ENCODE measurements around the gene RASA2. TPM values are rescaled to one million over a fixed set of nuclear protein-coding genes. Genes with fewer than 3 reads are reported as not detected.

RASA2 gene
- total and polyA plus RNA-seq, 10 of the 15 experiments (the other 5 are each of a cell fraction or from before 2014, with no cell fraction given) = 1.9 to 9.4 (median 7.2) TPM

DNA sequence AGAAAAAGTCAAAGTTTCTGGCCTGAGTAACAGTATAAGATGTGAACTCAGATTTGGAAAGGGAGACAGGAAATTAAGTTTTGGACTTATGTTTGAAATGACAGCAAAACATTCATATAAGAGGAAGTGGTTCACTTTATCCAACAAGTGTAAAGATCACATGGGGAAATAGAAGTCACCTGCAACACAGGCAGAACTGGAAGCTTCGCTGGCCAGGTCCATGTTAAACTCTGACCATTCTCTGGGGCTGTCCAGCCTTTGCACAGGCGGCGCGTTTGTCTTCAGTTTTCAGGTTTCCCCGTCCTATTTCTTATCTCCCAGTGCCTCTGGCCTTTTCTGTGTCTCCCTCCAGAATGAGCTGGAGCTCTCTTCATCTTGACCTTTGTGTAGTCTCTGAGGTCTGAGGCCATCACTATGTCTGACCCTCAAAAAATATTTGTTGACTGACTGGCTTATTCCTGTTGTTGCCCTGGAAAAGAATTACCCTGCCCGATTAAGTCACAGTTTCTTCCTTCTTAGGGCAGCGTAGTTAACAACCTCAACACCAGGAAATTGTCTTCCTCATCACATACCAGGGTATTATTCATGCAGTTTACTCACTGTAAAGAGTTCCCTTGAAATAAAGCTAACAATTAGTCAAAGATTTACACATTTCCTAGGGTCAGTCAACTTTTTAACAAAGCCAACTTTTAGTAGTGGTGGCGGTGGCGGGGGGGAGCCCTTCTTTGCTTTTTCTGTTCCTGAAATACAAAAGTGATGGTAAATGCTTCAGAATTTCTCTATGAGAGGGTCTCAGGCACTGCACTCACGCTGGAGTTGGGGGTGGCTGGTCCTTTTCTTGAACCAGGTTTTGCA, 959 bp upstream of the RASA2 start:
- RAD21 ChIA-PET (ENCODE audit: unreplicated experiment) = interaction anchor here (1.6 kb wide), 1 partner anchor 31 kb away, joined by 4 read pairs; no protein-coding TSS in a partner anchor
- no TSS peak for BruUV-seq (replicated peaks)
- no peak for FAIRE-seq

DNA sequence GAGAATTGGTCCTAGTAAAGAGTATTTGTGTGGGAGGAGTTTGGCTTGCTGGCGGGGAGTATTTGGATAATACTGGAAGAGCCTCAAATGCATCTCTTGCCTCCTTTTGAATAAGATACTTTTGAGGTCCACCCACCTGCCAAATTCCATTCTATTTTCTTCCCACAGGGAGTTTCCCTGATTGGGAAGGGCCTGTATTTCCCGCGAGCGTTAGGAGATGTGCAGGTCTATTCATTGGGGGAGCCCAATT, 406 bp upstream of the RASA2 start:
- FAIRE-seq = no peak
- Histone ChIP-seq H3K4me1 (ENCODE audit: control insufficient read depth, insufficient read depth, low read length) (peaks cover 12% of the 10 kb centered on the region), H3K9me3 (replicated peaks; ENCODE audit: control insufficient read depth, insufficient read depth, low read length) (no peaks in the 10 kb centered on the region), H3K27ac (ENCODE audit: control insufficient read depth, insufficient read depth) (no peak overlapping the region), H3K36me3 (ENCODE audit: control insufficient read depth in 2 of 2, insufficient read depth in 2 of 2, low read length in 1 of 2) (no peaks in the 10 kb centered on the region), H3K4me2 (ENCODE audit: control insufficient read depth, insufficient read depth) (peak overlapping the region; percentile 25; the same call in 1 of the 2 replicates), H3K9ac (ENCODE audit: control insufficient read depth, insufficient read depth, low read length) (no peak overlapping the region), H3K4me3 (peak overlapping the region; percentile 50; the same call in 1 of the 2 replicates), H4K20me1 (ENCODE audit: control insufficient read depth, insufficient read depth) (no peaks in the 10 kb centered on the region), H3K27me3 (replicated peaks in 1 of 2; ENCODE audit: control insufficient read depth in 2 of 2, insufficient read depth in 2 of 2, low read length in 1 of 2) (no peaks in the 10 kb centered on the region), H2AFZ (ENCODE audit: control insufficient read depth, low read depth, low read length) (peak overlapping the region; percentile 16), H3K79me2 (ENCODE audit: control insufficient read depth, insufficient read depth, low read length) (peaks cover 10% of the 10 kb centered on the region)
- in situ Hi-C loops (cut with MboI) (no loop called here), intact Hi-C loops (cut with micrococcal nuclease; ENCODE audit: unreplicated experiment) (no loop called here)
- TF ChIP-seq SP1 (IDR thresholded peaks at IDR 0.05; ENCODE audit: low read depth, low read length) = no peak
- no peak for TF ChIP-seq SIX5 (IDR thresholded peaks at IDR 0.05; ENCODE audit: low read depth, low read length, severe bottlenecking)
- no peak for TF ChIP-seq BHLHE40 (IDR thresholded peaks at IDR 0.05; ENCODE audit: borderline replicate concordance in 1 of 2, low read depth in 2 of 2, low read length in 1 of 2)
- ChIA-PET POLR2A (interaction anchor here (0.6 to 0.7 kb wide), 2 partner anchors 151 to 390 kb away, joined by 3 to 4 read pairs; partner anchors contain the start of gene ATP1B3), RAD21 (ENCODE audit: unreplicated experiment) (no interaction called here), CTCF (interaction anchor here (1.1 to 1.6 kb wide), 2 partner anchors 10 to 152 kb away, joined by 3 to 4 read pairs; no protein-coding TSS in a partner anchor), SMC1A (ENCODE audit: uncharacterized antibody, unreplicated experiment) (interaction anchor here (0.5 kb wide), 1 partner anchor 144 kb away, joined by 3 read pairs; no protein-coding TSS in a partner anchor)
- DNase-seq (ENCODE audit: low read depth, low spot score) = no peak
- BruUV-seq (replicated peaks) = no TSS peak
- 21% methylated on average over 4 of the region's 4 CpGs for WGBS (ENCODE audit: insufficient coverage, insufficient replicate concordance, low lambda C conversion rate, missing lambda C conversion rate)
- no peak for ATAC-seq

More for the DNA sequence above, 959 bp upstream of the RASA2 start:
- ChIA-PET SMC1A (ENCODE audit: uncharacterized antibody, unreplicated experiment) (interaction anchor here (0.5 kb wide), 1 partner anchor 143 kb away, joined by 3 read pairs; no protein-coding TSS in a partner anchor), CTCF (interaction anchor here (1.1 to 1.6 kb wide), 3 partner anchors 9 to 151 kb away, joined by 3 to 4 read pairs (median 4); no protein-coding TSS in a partner anchor), POLR2A (interaction anchor here (0.6 kb wide), 1 partner anchor 391 kb away, joined by 3 read pairs; the partner anchor contains the start of gene ATP1B3)
- Histone ChIP-seq H3K9me3 (replicated peaks; ENCODE audit: control insufficient read depth, insufficient read depth, low read length) (no peaks in the 10 kb centered on the region), H3K9ac (ENCODE audit: control insufficient read depth, insufficient read depth, low read length) (no peak overlapping the region), H3K27ac (ENCODE audit: control insufficient read depth, insufficient read depth) (no peak overlapping the region), H3K4me1 (ENCODE audit: control insufficient read depth, insufficient read depth, low read length) (peaks cover 12% of the 10 kb centered on the region), H3K4me2 (ENCODE audit: control insufficient read depth, insufficient read depth) (peak overlapping the region; percentile 25; the same call in 1 of the 2 replicates), H3K4me3 (no peak overlapping the region), H3K27me3 (replicated peaks in 1 of 2; ENCODE audit: control insufficient read depth in 2 of 2, insufficient read depth in 2 of 2, low read length in 1 of 2) (no peaks in the 10 kb centered on the region), H3K36me3 (ENCODE audit: control insufficient read depth in 2 of 2, insufficient read depth in 2 of 2, low read length in 1 of 2) (no peaks in the 10 kb centered on the region), H4K20me1 (ENCODE audit: control insufficient read depth, insufficient read depth) (no peaks in the 10 kb centered on the region), H2AFZ (ENCODE audit: control insufficient read depth, low read depth, low read length) (peak overlapping the region; percentile 16; the same call in 1 of the 2 replicates), H3K79me2 (ENCODE audit: control insufficient read depth, insufficient read depth, low read length) (peaks cover 9% of the 10 kb centered on the region)
- WGBS (ENCODE audit: insufficient coverage, insufficient replicate concordance, low lambda C conversion rate, missing lambda C conversion rate) = 60% methylated on average over 10 of the region's 10 CpGs
- intact Hi-C loops (cut with micrococcal nuclease; ENCODE audit: unreplicated experiment) = no loop called here
- DNase-seq (ENCODE audit: low read depth, low spot score) (no peak), ATAC-seq (no peak)
- in situ Hi-C loops (cut with MboI) = no loop called here
- TF ChIP-seq SIN3A (IDR thresholded peaks at IDR 0.05; ENCODE audit: low read depth, low read length) (0 out of 2 replicates have a peak, but pooled peaks have one; percentile 17), SPI1 (IDR thresholded peaks at IDR 0.05; ENCODE audit: borderline replicate concordance, insufficient read depth, low read depth, low read length) (peak; percentile 64; the same call in 1 of the 2 replicates), PAX8 (IDR thresholded peaks at IDR 0.05) (no peak)

Data from GM12878 (cell line).